Sigmoid colon (tissue), 7 donors: ENCODE data around the gene HOXD13. TPM values are rescaled to one million over a fixed set of nuclear protein-coding genes. Genes with fewer than 3 reads are reported as not detected.

Experiments used
- DNase-seq: peaks from one replicate; pipeline ENCODE4 v3.0.0-alpha.2; 2019
- H3K27ac ChIP-seq, 4 donors: fragments of 200-600 bp; sonication (generic); one replicate each; pipeline ENCODE4 v1.5.1; 2016 to 2019; ENCODE audit warnings: mild to moderate bottlenecking in 1 of 4
- H3K27me3 ChIP-seq, 3 donors: fragments of 200-600 bp; sonication (generic); one replicate each; pipeline ENCODE4 v1.5.1; 2019; ENCODE audit warnings: mild to moderate bottlenecking in 1 of 3
- H3K36me3 ChIP-seq, 4 donors: fragments of 200-600 bp; sonication (generic); one replicate each; pipeline ENCODE4 v1.5.1; 2016 to 2019
- H3K4me1 ChIP-seq, 4 donors: fragments of 200-600 bp; sonication (generic); one replicate each; pipeline ENCODE4 v1.5.1; 2017 to 2019
- H3K4me3 ChIP-seq, 4 donors: fragments of 200-600 bp; sonication (generic); one replicate each; pipeline ENCODE4 v1.5.1; 2017 to 2019; ENCODE audit warnings: mild to moderate bottlenecking in 2 of 4, moderate library complexity in 1 of 4
- H3K9me3 ChIP-seq, 4 donors: fragments of 200-600 bp in 3 of 4; sonication (generic) in 3 of 4; one replicate each; pipeline versions ENCODE4 v1.5.1 to v1.6.1; 2013 to 2019
- CTCF ChIP-seq, 4 experiments: fragments of 450-650 bp in 3 of 4; fragments of 200-600 bp in 1 of 4; IDR thresholded peaks; one replicate each; pipeline ENCODE4 v1.5.1; 2016 to 2019; ENCODE audit warnings: antibody characterized with exemption in 4 of 4, mild to moderate bottlenecking in 3 of 4, moderate library complexity in 2 of 4
- EP300 ChIP-seq, 4 donors: sonication (generic); formaldehyde crosslinking; IDR thresholded peaks; one replicate each; pipeline ENCODE4 v1.6.1; 2017; ENCODE audit warnings: antibody characterized with exemption in 4 of 4
- POLR2A ChIP-seq, 2 donors: fragments of 450-650 bp; IDR thresholded peaks; one replicate each; pipeline ENCODE4 v1.6.1; 2016; ENCODE audit warnings: antibody characterized with exemption in 2 of 2, mild to moderate bottlenecking in 2 of 2, moderate library complexity in 2 of 2
- POLR2AphosphoS5 ChIP-seq, 4 donors: sonication (generic); formaldehyde crosslinking; IDR thresholded peaks; one replicate each; pipeline ENCODE4 v1.6.1; 2017; ENCODE audit warnings: antibody characterized with exemption in 4 of 4
- WGBS, 2 donors: extraction: QIAGEN DNeasy Blood & Tissue Kit; methylation state at CpG; one replicate each; pipeline ENCODE4 v1.1.7; 2013; 5-methylcytosine and 5-hydroxymethylcytosine counted together
- intact Hi-C: fragments of 100-400 bp; cut with DNase I; formaldehyde crosslinking; loops from one replicate; pipeline ENCODE4 v1.15.1; 2023
- polyA plus RNA-seq, 3 donors: library from polyadenylated mRNA; stranded (reverse); fragments of 200-250 nt; gene quantifications; one replicate each; pipeline ENCODE4 v1.2.3, GENCODE V29; 2013
- total RNA-seq, 4 donors: library from RNA; depleted of rRNA; stranded (reverse); fragments of >200 nt; gene quantifications; one replicate each; pipeline ENCODE4 v1.1.0, GENCODE V29; 2016
- donor health status: healthy with polysubstance abuse.
- donor health status: Bipolar disorder and iron deficiency.
- donor health status: healthy.

Gene HOXD13
- total and polyA plus RNA-seq, 7 donors = 2.3 to 48.9 (median 26.1) TPM; not detected in 1

DNA sequence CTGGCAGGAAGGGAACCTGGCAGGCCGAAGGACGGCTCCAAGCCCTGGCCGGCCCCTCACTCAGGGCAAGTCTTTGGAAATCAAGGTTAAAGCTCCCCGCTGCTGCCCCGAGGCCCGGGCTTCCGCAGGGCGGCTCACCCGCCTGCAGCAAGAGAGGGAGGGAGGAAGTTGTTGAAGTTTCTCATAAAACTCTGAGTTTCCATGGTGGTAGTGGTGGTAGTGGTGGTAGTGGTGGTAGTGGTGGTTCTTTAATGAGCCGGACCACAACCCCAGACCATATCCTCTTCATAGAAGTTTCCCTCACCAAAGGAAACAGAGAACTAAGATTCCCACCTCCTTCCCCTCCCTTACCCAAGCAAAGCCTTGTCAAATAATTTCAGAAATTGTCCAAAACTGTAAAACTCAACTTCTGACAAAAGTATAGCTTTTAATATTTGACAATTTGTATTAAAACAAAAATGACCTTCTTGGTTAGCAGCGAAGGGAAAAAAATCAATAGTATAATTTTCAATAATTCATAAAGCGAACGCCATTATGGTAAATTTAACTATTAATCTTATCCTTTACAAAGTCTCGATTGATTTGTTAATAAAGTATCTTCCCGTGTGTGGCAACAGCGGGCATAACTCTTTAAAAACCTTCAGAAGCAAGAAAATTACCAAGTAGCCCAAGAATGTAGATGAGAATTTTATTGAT is 22.6 kb downstream of the HOXD13 start:
- no peak for DNase-seq
- TF ChIP-seq CTCF (IDR thresholded peaks at IDR 0.05) = no peak
- TF ChIP-seq EP300 (IDR thresholded peaks at IDR 0.05) = no peak
- TF ChIP-seq POLR2A (IDR thresholded peaks at IDR 0.05) = no peak
- no peak for TF ChIP-seq POLR2AphosphoS5 (IDR thresholded peaks at IDR 0.05)
- WGBS, 2 donors = 41 to 48% methylated on average over 16 of the region's 16 CpGs
- Histone ChIP-seq H3K4me1 (peaks cover 0 to 44% (median 24%) of the 10 kb centered on the region in 4 donors), H3K36me3 (peaks cover 0 to 8% (median 0%) of the 10 kb centered on the region in 4 donors), H3K4me3 (no peak overlapping the region), H3K27me3 (peaks cover 0 to 62% (median 4%) of the 10 kb centered on the region in 3 donors), H3K9me3 (no peaks in the 10 kb centered on the region), H3K27ac (no peak overlapping the region)
- intact Hi-C loops = no loop called here

DNA sequence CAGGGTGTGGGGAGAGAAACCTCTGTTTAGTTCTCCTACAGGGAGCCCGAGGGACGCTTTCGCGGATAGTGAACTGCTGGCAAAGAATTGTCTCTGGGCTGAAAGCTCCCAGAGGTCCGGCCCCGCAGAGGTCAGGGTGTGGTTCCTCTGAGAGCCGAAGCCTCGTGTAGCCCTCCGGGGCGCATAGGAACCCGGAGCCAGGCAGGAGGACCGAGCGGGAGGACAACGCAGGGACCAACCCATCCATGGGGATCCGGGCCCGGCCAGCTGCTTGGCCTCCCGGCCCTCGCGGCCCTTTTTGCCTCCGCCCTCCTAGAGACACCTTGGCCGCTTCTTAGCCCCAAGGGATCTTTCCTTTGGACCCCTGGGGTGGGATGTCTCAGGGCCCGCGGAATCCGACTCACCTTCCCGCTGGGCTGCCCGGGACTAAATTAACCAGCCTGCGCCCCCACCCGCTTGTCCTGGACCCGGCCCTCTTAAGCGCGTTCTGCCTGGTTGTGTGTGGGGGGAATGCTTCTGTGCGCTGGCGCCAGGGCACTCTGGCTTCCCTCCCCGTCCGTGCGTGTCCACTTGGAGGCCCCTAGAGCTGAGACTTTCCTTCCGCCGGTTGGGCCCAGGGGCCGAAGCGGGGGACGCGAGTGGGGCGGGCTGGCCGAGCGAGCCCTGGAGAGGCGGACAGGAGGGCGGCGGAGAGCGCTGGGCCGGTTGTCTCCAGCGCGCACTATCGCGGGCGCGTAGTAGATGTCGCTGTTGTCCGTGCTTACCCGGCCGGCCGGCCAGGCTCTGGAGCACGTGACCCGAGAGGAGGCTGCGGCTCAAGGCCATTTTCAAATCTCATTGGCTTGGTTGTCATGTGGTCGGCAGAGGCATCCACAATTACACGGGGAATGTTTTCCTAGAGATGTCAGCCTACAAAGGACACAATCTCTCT is 23.6 kb downstream of the HOXD13 start, which contains the start of gene HOXD10:
TSS of gene HOXD10 (plus strand) at position 896 of the 931 bp plus-strand sequence. CDS start 56 bp downstream, outside the sequence.
- Histone ChIP-seq H3K4me1 (peaks cover 0 to 33% (median 23%) of the 10 kb centered on the region in 4 donors), H3K36me3 (no peaks in the 10 kb centered on the region), H3K4me3 (peak within 1 kb of the TSS in 1 of 4 donors; percentile 21), H3K27me3 (peaks cover 0 to 63% (median 4%) of the 10 kb centered on the region in 3 donors), H3K27ac (peak within 1 kb of the TSS in 1 of 4 donors; percentile 41), H3K9me3 (no peaks in the 10 kb centered on the region)
- WGBS, 2 donors = 14 to 19% methylated on average over 66 of the region's 66 CpGs
- intact Hi-C loops = no loop called here
- TF ChIP-seq POLR2A (IDR thresholded peaks at IDR 0.05) (no peak), POLR2AphosphoS5 (IDR thresholded peaks at IDR 0.05) (peak in 1 of 4 donors; percentile 6), EP300 (IDR thresholded peaks at IDR 0.05) (no peak)
- peak; percentile 67 for DNase-seq

DNA sequence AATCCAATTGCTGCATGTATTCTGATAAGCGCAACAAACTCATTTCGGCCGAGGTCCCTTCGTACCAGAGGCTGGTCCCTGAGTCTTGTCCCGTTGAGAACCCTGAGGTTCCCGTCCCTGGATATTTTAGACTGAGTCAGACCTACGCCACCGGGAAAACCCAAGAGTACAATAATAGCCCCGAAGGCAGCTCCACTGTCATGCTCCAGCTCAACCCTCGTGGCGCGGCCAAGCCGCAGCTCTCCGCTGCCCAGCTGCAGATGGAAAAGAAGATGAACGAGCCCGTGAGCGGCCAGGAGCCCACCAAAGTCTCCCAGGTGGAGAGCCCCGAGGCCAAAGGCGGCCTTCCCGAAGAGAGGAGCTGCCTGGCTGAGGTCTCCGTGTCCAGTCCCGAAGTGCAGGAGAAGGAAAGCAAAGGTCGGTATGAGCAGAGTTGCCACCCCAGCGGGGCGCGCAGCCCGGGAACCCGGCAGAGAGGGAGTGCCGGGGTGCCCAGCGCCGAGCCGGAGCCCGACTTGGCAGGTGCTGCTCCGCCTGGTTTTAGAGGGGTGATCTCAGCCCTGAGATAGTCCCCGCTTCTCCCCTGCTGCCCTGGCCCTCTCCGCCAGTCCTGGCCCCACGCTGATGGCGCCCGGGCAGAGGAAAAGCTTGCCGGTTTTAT is 24.8 kb downstream of the HOXD13 start:
- peaks cover 0 to 65% (median 4%) of the 10 kb centered on the region in 3 donors for H3K27me3 ChIP-seq
- peaks cover 0 to 25% (median 19%) of the 10 kb centered on the region in 4 donors for H3K4me1 ChIP-seq
- no peak overlapping the region for H3K27ac ChIP-seq
- no peaks in the 10 kb centered on the region for H3K9me3 ChIP-seq
- intact Hi-C loops = no loop called here
- no peak overlapping the region for H3K4me3 ChIP-seq
- H3K36me3 ChIP-seq = peaks cover 0 to 2% (median 0%) of the 10 kb centered on the region in 4 donors
- TF ChIP-seq POLR2AphosphoS5 (IDR thresholded peaks at IDR 0.05) (no peak), POLR2A (IDR thresholded peaks at IDR 0.05) (no peak), EP300 (IDR thresholded peaks at IDR 0.05) (no peak), CTCF (IDR thresholded peaks at IDR 0.05) (no peak)
- 32 to 39% methylated on average over 40 of the region's 40 CpGs for WGBS, 2 donors
- DNase-seq = peak; percentile 48

DNA sequence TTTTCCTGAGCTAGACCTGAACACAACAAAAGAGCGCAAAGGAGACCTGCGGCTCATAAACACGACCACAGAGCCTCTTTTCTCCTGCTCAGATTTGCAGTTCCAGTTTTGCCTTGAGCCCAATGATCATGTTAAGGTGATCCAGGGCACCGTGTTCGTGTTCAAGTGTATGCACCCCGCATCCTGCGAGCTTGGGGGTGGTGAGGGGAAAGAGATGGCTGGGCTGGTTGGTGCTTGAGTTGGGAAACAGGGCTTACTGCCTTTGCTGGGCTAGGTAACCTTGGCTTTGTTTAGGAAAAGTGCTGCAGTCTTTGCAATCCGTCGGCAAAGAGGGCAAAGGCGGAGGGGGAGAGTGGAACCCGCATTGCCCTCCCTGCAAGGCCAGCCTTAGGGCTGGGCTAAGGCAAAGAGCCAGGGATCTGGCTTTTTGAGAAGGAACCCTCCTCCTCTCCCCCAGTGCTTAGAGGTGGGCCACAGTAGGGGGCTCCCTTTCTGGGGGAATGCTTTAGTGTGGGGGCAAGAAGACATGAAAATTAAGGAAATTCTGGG is 25.4 kb downstream of the HOXD13 start:
- no peaks in the 10 kb centered on the region for H3K9me3 ChIP-seq
- 31 to 35% methylated on average over 11 of the region's 11 CpGs for WGBS, 2 donors
- no peak for TF ChIP-seq EP300 (IDR thresholded peaks at IDR 0.05)
- no peak for TF ChIP-seq POLR2A (IDR thresholded peaks at IDR 0.05)
- peaks cover 0 to 64% (median 4%) of the 10 kb centered on the region in 3 donors for H3K27me3 ChIP-seq
- DNase-seq = no peak
- H3K27ac ChIP-seq = no peak overlapping the region
- intact Hi-C loops = no loop called here
- H3K36me3 ChIP-seq = peaks cover 0 to 8% (median 0%) of the 10 kb centered on the region in 4 donors
- H3K4me1 ChIP-seq = peaks cover 0 to 23% (median 13%) of the 10 kb centered on the region in 4 donors
- no peak overlapping the region for H3K4me3 ChIP-seq
